Glutamatergic neuron (in vitro differentiated cells): ENCODE results near the gene C4orf50. TPM values are rescaled to one million over a fixed set of nuclear protein-coding genes. Genes with fewer than 3 reads are reported as not detected.

ENCODE experiments used
- DNase-seq: peaks from one replicate; pipeline ENCODE4 v3.0.0; 2022
- H3K27ac Mint-ChIP-seq: one replicate; pipeline ENCODE4 v1.8.0; 2020; ENCODE audit warnings: mild to moderate bottlenecking, mixed read lengths, inconsistent platforms; ENCODE audit not compliant: unreplicated experiment
- H3K27me3 Mint-ChIP-seq: one replicate; pipeline ENCODE4 v1.8.0; 2020; ENCODE audit warnings: mild to moderate bottlenecking, moderate library complexity, mixed read lengths, inconsistent platforms; ENCODE audit not compliant: unreplicated experiment
- H3K36me3 Mint-ChIP-seq: one replicate; pipeline ENCODE4 v1.8.0; 2020; ENCODE audit warnings: mild to moderate bottlenecking, mixed read lengths, inconsistent platforms; ENCODE audit not compliant: unreplicated experiment
- H3K4me1 Mint-ChIP-seq: one replicate; pipeline ENCODE4 v1.8.0; 2020; ENCODE audit warnings: mild to moderate bottlenecking, low read depth, mixed read lengths, inconsistent platforms; ENCODE audit not compliant: unreplicated experiment
- H3K4me3 Mint-ChIP-seq: one replicate; pipeline ENCODE4 v1.8.0; 2020; ENCODE audit warnings: mild to moderate bottlenecking, mixed read lengths, inconsistent platforms; ENCODE audit not compliant: unreplicated experiment
- H3K9me3 Mint-ChIP-seq: one replicate; pipeline ENCODE4 v1.8.0; 2020; ENCODE audit warnings: mild to moderate bottlenecking, moderate library complexity, mixed read lengths, inconsistent platforms; ENCODE audit not compliant: unreplicated experiment
- total RNA-seq: library from RNA; stranded (reverse); fragmentation: NEBNext Ultra II Directional; extraction: Animal tissue kit (Norgen Biotek cat#: 25700); gene quantifications from one replicate; pipeline ENCODE4 v1.2.1, GENCODE V29; 2021; ENCODE audit not compliant: unreplicated experiment
- TF ChIP-seq, protein P1 (sequence below): fragments of 200-600 bp; sonication (generic); IDR thresholded peaks from one replicate; pipeline ENCODE4 v1.5.0; 2021; ENCODE audit not compliant: partially characterized antibody, unreplicated experiment

C4orf50 gene
- total RNA-seq, 1 donor from 2014 or later = 0.56 TPM

DNA sequence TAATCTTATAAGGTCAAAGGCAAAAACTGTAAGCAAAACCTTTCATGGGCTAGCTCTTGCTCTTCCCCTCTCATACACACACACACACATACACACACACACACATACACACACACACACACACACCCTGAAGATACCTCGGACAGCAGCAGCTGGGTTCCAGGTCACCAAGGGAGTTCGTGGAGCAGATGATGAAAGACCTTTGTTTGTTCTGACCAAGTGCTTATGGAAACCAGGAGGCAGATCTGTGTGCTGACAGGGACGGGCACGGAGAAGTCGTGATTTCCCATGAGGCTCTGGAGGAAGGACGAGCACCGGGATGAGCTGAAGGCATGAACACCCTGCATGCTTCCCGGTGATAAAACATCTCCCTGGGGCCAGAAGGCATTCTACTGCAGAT is 90.0 kb downstream of the C4orf50 start:
- TF ChIP-seq, protein P1, sequence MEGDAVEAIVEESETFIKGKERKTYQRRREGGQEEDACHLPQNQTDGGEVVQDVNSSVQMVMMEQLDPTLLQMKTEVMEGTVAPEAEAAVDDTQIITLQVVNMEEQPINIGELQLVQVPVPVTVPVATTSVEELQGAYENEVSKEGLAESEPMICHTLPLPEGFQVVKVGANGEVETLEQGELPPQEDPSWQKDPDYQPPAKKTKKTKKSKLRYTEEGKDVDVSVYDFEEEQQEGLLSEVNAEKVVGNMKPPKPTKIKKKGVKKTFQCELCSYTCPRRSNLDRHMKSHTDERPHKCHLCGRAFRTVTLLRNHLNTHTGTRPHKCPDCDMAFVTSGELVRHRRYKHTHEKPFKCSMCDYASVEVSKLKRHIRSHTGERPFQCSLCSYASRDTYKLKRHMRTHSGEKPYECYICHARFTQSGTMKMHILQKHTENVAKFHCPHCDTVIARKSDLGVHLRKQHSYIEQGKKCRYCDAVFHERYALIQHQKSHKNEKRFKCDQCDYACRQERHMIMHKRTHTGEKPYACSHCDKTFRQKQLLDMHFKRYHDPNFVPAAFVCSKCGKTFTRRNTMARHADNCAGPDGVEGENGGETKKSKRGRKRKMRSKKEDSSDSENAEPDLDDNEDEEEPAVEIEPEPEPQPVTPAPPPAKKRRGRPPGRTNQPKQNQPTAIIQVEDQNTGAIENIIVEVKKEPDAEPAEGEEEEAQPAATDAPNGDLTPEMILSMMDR = no peak
- peaks cover 16% of the 10 kb centered on the region for H3K27me3 Mint-ChIP-seq
- peak; percentile 63 for DNase-seq
- peak overlapping the region; percentile 99 for H3K27ac Mint-ChIP-seq
- peaks cover 56% of the 10 kb centered on the region for H3K4me1 Mint-ChIP-seq
- peaks cover 13% of the 10 kb centered on the region for H3K9me3 Mint-ChIP-seq
- peak overlapping the region; percentile 82 for H3K4me3 Mint-ChIP-seq
- no peaks in the 10 kb centered on the region for H3K36me3 Mint-ChIP-seq

DNA sequence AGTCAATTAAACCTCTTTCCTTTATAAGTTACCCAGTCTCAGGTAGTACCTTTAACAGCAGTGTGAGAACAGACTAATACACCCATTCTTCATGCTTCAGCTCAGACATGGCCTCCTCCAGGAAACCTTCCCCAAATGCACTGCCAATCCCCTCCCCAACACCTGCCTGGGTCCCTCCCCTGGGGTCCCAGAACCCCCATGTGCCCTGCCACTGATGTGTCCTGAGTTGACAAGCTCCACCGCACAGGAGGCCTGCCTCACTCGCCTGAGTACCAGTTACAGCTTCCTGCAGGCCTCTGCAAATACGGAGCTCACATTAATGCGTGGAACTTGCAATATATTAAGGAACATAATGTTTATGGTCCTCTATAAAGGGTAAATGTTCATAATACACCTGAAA is 90.5 kb downstream of the C4orf50 start:
- peaks cover 18% of the 10 kb centered on the region for H3K27me3 Mint-ChIP-seq
- TF ChIP-seq, protein P1 = no peak
- H3K9me3 Mint-ChIP-seq = peaks cover 13% of the 10 kb centered on the region
- peak overlapping the region; percentile 82 for H3K4me3 Mint-ChIP-seq
- no peak for DNase-seq
- peaks cover 61% of the 10 kb centered on the region for H3K4me1 Mint-ChIP-seq
- H3K36me3 Mint-ChIP-seq = no peaks in the 10 kb centered on the region
- H3K27ac Mint-ChIP-seq = peak overlapping the region; percentile 99

DNA sequence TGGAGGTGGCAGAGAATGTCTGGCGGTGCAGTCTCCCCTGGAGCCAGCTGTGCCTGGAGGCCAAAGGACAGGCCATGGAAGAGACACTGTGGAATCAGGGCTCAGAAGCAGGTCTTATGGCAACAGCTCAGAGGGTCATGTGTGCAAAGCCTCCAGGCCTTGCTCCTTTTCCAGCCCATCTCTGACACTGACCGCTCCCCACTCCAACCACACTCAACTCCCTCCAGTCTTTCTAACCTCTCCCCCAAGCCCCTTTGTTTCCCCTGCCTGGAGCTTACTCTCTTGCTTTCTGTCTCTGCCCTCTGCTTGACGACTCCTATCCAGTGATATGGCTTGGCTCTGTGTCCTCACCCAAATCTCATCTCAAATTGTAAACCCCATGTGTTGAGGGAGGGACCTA is 91.1 kb downstream of the C4orf50 start:
- H3K36me3 Mint-ChIP-seq = no peaks in the 10 kb centered on the region
- no peak for DNase-seq
- H3K27ac Mint-ChIP-seq = peak overlapping the region; percentile 99
- H3K4me1 Mint-ChIP-seq = peaks cover 62% of the 10 kb centered on the region
- peak overlapping the region; percentile 82 for H3K4me3 Mint-ChIP-seq
- peaks cover 19% of the 10 kb centered on the region for H3K27me3 Mint-ChIP-seq
- TF ChIP-seq, protein P1 = no peak
- peaks cover 13% of the 10 kb centered on the region for H3K9me3 Mint-ChIP-seq

DNA sequence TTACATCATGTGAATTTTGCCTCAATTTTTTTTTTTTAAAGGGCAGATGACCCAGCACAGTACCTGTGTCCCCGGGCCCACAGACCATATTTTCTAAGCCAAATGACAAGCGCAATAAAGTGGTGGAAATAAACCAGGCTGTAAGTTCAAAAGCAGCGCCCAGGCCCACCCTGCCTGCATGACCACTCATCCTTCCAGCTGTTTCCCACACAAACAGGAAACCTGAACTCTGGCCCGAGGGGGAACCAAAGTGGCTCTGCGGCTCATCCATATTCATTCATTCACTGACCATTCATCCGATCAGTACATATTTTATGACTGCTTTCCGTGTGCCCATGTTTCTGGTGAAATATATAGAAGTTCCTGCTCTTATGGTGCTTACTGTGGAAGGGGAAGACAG is 91.6 kb downstream of the C4orf50 start:
- TF ChIP-seq, protein P1 = no peak
- Mint-ChIP-seq H3K4me3 (peak overlapping the region; percentile 17), H3K36me3 (no peaks in the 10 kb centered on the region), H3K9me3 (peaks cover 13% of the 10 kb centered on the region), H3K27ac (peak overlapping the region; percentile 99), H3K27me3 (peaks cover 20% of the 10 kb centered on the region), H3K4me1 (peaks cover 65% of the 10 kb centered on the region)
- no peak for DNase-seq

DNA sequence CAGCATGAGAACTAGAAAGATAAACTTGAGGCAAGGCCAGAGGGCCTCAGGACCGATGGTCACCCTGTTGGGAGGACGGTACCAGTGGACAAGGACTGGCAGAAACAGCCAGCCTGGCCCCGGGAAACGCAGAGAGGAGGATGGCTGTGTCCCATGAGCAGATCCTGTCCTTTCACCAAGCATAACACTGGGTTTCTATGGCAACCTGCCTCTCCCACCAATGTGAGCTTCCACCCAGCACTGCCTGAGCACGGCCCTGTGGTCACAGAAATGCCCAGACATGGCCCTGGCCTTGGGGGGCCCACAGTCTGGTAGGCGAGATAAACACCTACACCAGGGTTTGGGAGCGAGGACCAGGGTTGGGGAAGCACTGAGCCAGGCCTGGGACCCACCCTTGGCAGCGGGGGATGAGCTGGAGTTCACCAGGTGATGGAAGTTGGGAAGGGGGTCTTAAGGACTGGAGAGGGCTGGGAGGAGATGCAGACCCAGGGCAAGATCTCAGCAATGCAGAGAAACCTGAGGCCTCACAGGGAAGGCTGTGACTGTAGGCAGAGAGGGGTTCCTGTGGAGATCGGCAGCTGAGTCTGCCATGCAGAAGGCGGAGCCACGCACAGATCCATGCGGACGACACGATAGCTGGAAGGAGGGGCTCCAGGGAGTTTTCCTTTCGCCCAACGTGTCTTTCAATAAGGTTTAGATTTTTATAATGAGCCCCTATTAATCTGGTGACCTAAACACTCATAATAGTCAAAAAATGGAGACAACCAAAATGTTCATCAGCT is 92.6 kb downstream of the C4orf50 start:
- no peak overlapping the region for H3K4me3 Mint-ChIP-seq
- H3K36me3 Mint-ChIP-seq = no peaks in the 10 kb centered on the region
- peaks cover 13% of the 10 kb centered on the region for H3K9me3 Mint-ChIP-seq
- TF ChIP-seq, protein P1 = no peak
- peaks cover 71% of the 10 kb centered on the region for H3K4me1 Mint-ChIP-seq
- no peak for DNase-seq
- peaks cover 17% of the 10 kb centered on the region for H3K27me3 Mint-ChIP-seq
- H3K27ac Mint-ChIP-seq = peak overlapping the region; percentile 53
